B cell (primary cell): Measurements from ENCODE around the gene SUCLG2. TPM values are rescaled to one million over a fixed set of nuclear protein-coding genes. Genes with fewer than 3 reads are reported as not detected.

ENCODE experiments used
- ATAC-seq: fragments of 200-7000 bp; cut with Tn5 transposase; one replicate; pipeline ENCODE4 v1.10.0; 2021; ENCODE audit warnings: low read depth, mild to moderate bottlenecking, moderate number of reproducible peaks, moderate library complexity
- CTCF ChIA-PET: fragments of 350-600 bp; sonication (Branson Sonifier 250); formaldehyde crosslinking; loops from one replicate; lab custom pipeline; 2021; ENCODE audit warnings: antibody characterized with exemption, inconsistent platforms; lab: Charles Lee
- POLR2A ChIA-PET: fragments of 350-600 bp; sonication (Branson Sonifier 250); formaldehyde crosslinking; loops from one replicate; lab custom pipeline; 2021; ENCODE audit warnings: antibody characterized with exemption; lab: Charles Lee
- DNase-seq: peaks from one replicate; pipeline ENCODE4 v3.0.0; 2013
- H2AFZ ChIP-seq: 2 replicates; pipeline ENCODE4 v1.6.1; 2012; ENCODE audit warnings: mild to moderate bottlenecking, low read depth, low read length; ENCODE audit not compliant: insufficient read depth, poor library complexity, severe bottlenecking
- H3K27ac ChIP-seq, 2 donors: 1 replicate in 1 of 2; 2 replicates in 1 of 2; pipeline ENCODE4 v1.5.1; 2012 to 2013; ENCODE audit warnings: low read length in 2 of 2, mild to moderate bottlenecking in 2 of 2, moderate library complexity in 1 of 2
- H3K27me3 ChIP-seq, 4 experiments: fragments of 200-600 bp in 1 of 4; sonication (generic) in 1 of 4; replicated peaks in 1 of 4; 1 replicate in 2 of 4; 2 replicates in 2 of 4; pipeline versions ENCODE4 v1.6.1 to v1.7.0; 2013 to 2016; ENCODE audit warnings: low read length in 3 of 4, mild to moderate bottlenecking in 2 of 4, mixed read lengths in 1 of 4, moderate library complexity in 1 of 4; ENCODE audit not compliant: insufficient read depth in 4 of 4, control insufficient read depth in 3 of 4; ENCODE audit errors: control extremely low read depth in 1 of 4
- H3K36me3 ChIP-seq, 2 experiments: replicated peaks in 1 of 2; 1 replicate in 1 of 2; 2 replicates in 1 of 2; pipeline versions ENCODE4 v1.6.1 to v1.7.1; 2013; ENCODE audit warnings: low read length in 1 of 2; ENCODE audit not compliant: insufficient read depth in 2 of 2, control insufficient read depth in 1 of 2; ENCODE audit errors: control extremely low read depth in 1 of 2, extremely low read depth in 1 of 2
- H3K4me1 ChIP-seq, 2 donors: fragments of 200-600 bp in 1 of 2; sonication (generic) in 1 of 2; 1 replicate in 1 of 2; 2 replicates in 1 of 2; pipeline versions ENCODE4 v1.5.1 to v1.6.1; 2013 to 2017; ENCODE audit warnings: low read length in 2 of 2; ENCODE audit not compliant: control insufficient read depth in 2 of 2, insufficient read depth in 2 of 2
- H3K4me2 ChIP-seq: replicated peaks from 2 replicates; pipeline ENCODE3; 2012; ENCODE audit warnings: mild to moderate bottlenecking, low read depth, low read length; ENCODE audit not compliant: poor library complexity, severe bottlenecking
- H3K4me3 ChIP-seq, 5 experiments: fragments of 200-600 bp in 1 of 5; sonication (generic) in 1 of 5; 1 replicate in 3 of 5; 2 replicates in 2 of 5; pipeline versions ENCODE4 v1.5.1 to v1.7.0; 2011 to 2016; ENCODE audit warnings: low read length in 4 of 5, mild to moderate bottlenecking in 4 of 5, low read depth in 2 of 5, control low read depth in 1 of 5, moderate library complexity in 1 of 5; ENCODE audit not compliant: insufficient read depth in 1 of 5; ENCODE audit errors: control extremely low read depth in 1 of 5, extremely low read depth in 1 of 5
- H3K79me2 ChIP-seq: fragments of 200-600 bp; sonication (generic); one replicate; pipeline ENCODE4 v1.6.0; 2016; ENCODE audit warnings: low read length; ENCODE audit not compliant: control insufficient read depth, insufficient read depth
- H3K9ac ChIP-seq: fragments of 200-600 bp; sonication (generic); 2 replicates; pipeline ENCODE4 v1.6.1; 2017; ENCODE audit warnings: mild to moderate bottlenecking, low read length, moderate library complexity
- H3K9me3 ChIP-seq, 3 donors: one replicate each; pipeline versions ENCODE4 v1.6.1 to v1.7.1; 2013; ENCODE audit warnings: low read length in 2 of 3; ENCODE audit not compliant: control insufficient read depth in 2 of 3, insufficient read depth in 1 of 3; ENCODE audit errors: control extremely low read depth in 1 of 3
- H4K20me1 ChIP-seq: 2 replicates; pipeline ENCODE4 v1.6.0; 2012; ENCODE audit warnings: mild to moderate bottlenecking, low read length; ENCODE audit not compliant: insufficient read depth, control insufficient read depth, poor library complexity, severe bottlenecking
- H3K27ac Mint-ChIP-seq: one replicate; pipeline ENCODE4 v1.8.0; 2021; ENCODE audit warnings: mixed read lengths
- H3K27me3 Mint-ChIP-seq: one replicate; pipeline ENCODE4 v1.8.0; 2021; ENCODE audit warnings: mixed read lengths
- H3K4me1 Mint-ChIP-seq: one replicate; pipeline ENCODE4 v1.8.0; 2021; ENCODE audit warnings: mixed read lengths
- H3K4me3 Mint-ChIP-seq: one replicate; pipeline ENCODE4 v1.8.0; 2021; ENCODE audit warnings: mixed read lengths
- H3K9me3 Mint-ChIP-seq: one replicate; pipeline ENCODE4 v1.8.0; 2022; ENCODE audit warnings: mixed read lengths; ENCODE audit not compliant: insufficient read depth
- CTCF ChIP-seq: fragments of 200-600 bp; IDR thresholded peaks from one replicate; pipeline ENCODE4 v1.8.0; 2022; ENCODE audit warnings: antibody characterized with exemption, mild to moderate bottlenecking
- EZH2 ChIP-seq: IDR thresholded peaks from 2 replicates; pipeline ENCODE4 v1.6.1; 2012; ENCODE audit warnings: borderline replicate concordance, low read depth, mild to moderate bottlenecking, moderate library complexity, low read length; ENCODE audit not compliant: insufficient read depth, poor library complexity, severe bottlenecking
- WGBS: methylation state at CpG from one replicate; pipeline ENCODE4 v1.1.5; 2013; ENCODE audit warnings: missing lambda C conversion rate; ENCODE audit not compliant: insufficient coverage; 5-methylcytosine and 5-hydroxymethylcytosine counted together
- intact Hi-C: fragments of 100-400 bp; cut with micrococcal nuclease; formaldehyde crosslinking; loops from one replicate; pipeline ENCODE4 v1.10.0; 2022
- polyA plus RNA-seq: library from polyadenylated mRNA; depleted of rRNA; stranded (reverse); fragments of >200 nt; gene quantifications from 2 replicates; pipeline ENCODE4 v1.2.3, GENCODE V29; 2012
- total RNA-seq, 2 donors: library from RNA; stranded (reverse); fragments of 120-200 nt in 1 of 2; gene quantifications; 1 replicate in 1 of 2; 2 replicates in 1 of 2; pipeline versions ENCODE4 v1.2.3 to v1.2.4, GENCODE V29; 2013 to 2022

SUCLG2 gene
- total and polyA plus RNA-seq, 2 donors (not counting 1 experiment from before 2014, with no cell fraction given), result 9.1 to 35.8 TPM

GRCh38 chr3:67329358-67329757 is 325.1 kb downstream of the SUCLG2 start:
- POLR2A ChIA-PET, result no interaction called here
- no peak overlapping the region for H3K4me3 Mint-ChIP-seq
- H3K4me2 ChIP-seq, result no peak overlapping the region
- H3K27ac ChIP-seq, result no peak overlapping the region
- H3K27me3 ChIP-seq, result peaks cover 0 to 4% (median 0%) of the 10 kb centered on the region in 4 experiments
- H4K20me1 ChIP-seq, result no peaks in the 10 kb centered on the region
- no peaks in the 10 kb centered on the region for H3K36me3 ChIP-seq
- CTCF ChIA-PET, result interaction anchor here (0.6 kb wide), 1 partner anchor 533 kb away, joined by 3 read pairs; no protein-coding TSS in a partner anchor
- no peaks in the 10 kb centered on the region for H3K4me1 ChIP-seq
- peaks cover 0 to 1% (median 0%) of the 10 kb centered on the region in 3 donors for H3K9me3 ChIP-seq
- H3K27me3 Mint-ChIP-seq, result peaks cover 4% of the 10 kb centered on the region
- no peak overlapping the region for H3K4me3 ChIP-seq
- DNase-seq (no peak), ATAC-seq (no peak)
- 60% methylated on average over 2 of the region's 2 CpGs for WGBS
- no peaks in the 10 kb centered on the region for H3K9me3 Mint-ChIP-seq
- H3K4me1 Mint-ChIP-seq, result no peaks in the 10 kb centered on the region
- no peaks in the 10 kb centered on the region for H3K79me2 ChIP-seq
- no peak overlapping the region for H3K27ac Mint-ChIP-seq
- H3K9ac ChIP-seq, result no peak overlapping the region
- TF ChIP-seq CTCF, result no peak
- TF ChIP-seq EZH2, result no peak
- H2AFZ ChIP-seq, result no peak overlapping the region
- intact Hi-C loops, result no loop called here

DNA sequence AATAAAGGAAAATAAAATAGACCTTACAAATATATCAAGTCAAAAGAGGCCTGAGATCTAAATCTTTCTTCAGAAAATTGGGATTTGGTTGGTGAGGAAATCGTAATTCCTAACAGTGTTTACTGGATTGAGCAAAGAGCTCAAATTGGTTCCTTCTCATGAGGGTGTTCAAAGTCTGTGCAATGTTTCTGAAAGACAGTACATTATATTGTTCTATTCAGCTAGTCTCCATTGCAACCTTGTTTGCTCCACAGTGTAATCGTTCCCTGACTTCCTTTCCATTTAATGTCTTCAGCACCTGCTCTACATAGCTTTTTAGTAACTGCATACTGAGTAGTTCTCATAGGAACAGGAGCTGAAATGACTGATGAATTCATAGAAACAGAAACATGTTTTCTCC is 326.8 kb downstream of the SUCLG2 start:
- TF ChIP-seq EZH2 (no peak), CTCF (no peak)
- DNase-seq, result no peak
- Histone ChIP-seq H3K27me3 (peaks cover 0 to 4% (median 0%) of the 10 kb centered on the region in 4 experiments), H2AFZ (no peak overlapping the region), H4K20me1 (no peaks in the 10 kb centered on the region), H3K79me2 (no peaks in the 10 kb centered on the region), H3K4me1 (no peaks in the 10 kb centered on the region), H3K36me3 (no peaks in the 10 kb centered on the region), H3K9me3 (no peaks in the 10 kb centered on the region), H3K4me2 (no peak overlapping the region), H3K4me3 (no peak overlapping the region), H3K27ac (no peak overlapping the region), H3K9ac (no peak overlapping the region)
- no peak for ATAC-seq
- ChIA-PET POLR2A (no interaction called here), CTCF (no interaction called here)
- WGBS, result no CpG with 5 or more reads among the region's 2 CpGs
- Mint-ChIP-seq H3K27ac (no peak overlapping the region), H3K4me1 (no peaks in the 10 kb centered on the region), H3K27me3 (peaks cover 4% of the 10 kb centered on the region), H3K9me3 (no peaks in the 10 kb centered on the region), H3K4me3 (no peak overlapping the region)
- intact Hi-C loops, result no loop called here
